22Rv1 (cell line): ENCODE results near the gene SOAT2.

Experiments
- ZFX ChIP-seq: fragments of 450-650 bp; IDR thresholded peaks from 2 replicates; pipeline ENCODE4 v1.6.1; 2017; ENCODE audit warnings: antibody characterized with exemption, borderline replicate concordance
- TF ChIP-seq, protein P1 (sequence below): fragments of 450-650 bp; IDR thresholded peaks from 2 replicates; pipeline ENCODE4 v1.5.1; 2017; ENCODE audit warnings: mild to moderate bottlenecking

GRCh38 chr12:53065470-53065869, 37.8 kb upstream of the SOAT2 start:
- TF ChIP-seq, protein P1, sequence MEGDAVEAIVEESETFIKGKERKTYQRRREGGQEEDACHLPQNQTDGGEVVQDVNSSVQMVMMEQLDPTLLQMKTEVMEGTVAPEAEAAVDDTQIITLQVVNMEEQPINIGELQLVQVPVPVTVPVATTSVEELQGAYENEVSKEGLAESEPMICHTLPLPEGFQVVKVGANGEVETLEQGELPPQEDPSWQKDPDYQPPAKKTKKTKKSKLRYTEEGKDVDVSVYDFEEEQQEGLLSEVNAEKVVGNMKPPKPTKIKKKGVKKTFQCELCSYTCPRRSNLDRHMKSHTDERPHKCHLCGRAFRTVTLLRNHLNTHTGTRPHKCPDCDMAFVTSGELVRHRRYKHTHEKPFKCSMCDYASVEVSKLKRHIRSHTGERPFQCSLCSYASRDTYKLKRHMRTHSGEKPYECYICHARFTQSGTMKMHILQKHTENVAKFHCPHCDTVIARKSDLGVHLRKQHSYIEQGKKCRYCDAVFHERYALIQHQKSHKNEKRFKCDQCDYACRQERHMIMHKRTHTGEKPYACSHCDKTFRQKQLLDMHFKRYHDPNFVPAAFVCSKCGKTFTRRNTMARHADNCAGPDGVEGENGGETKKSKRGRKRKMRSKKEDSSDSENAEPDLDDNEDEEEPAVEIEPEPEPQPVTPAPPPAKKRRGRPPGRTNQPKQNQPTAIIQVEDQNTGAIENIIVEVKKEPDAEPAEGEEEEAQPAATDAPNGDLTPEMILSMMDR = no peak
- no peak for TF ChIP-seq ZFX
